Measurements from ENCODE around the gene ZDHHC14.

GRCh38 chr6:157597461-157598312 is 216.7 kb downstream of the ZDHHC14 start:
- TF ChIP-seq CTCF (conservative IDR thresholded peaks at IDR 0.05; ENCODE audit: low read depth, low read length) (peak; percentile 67), EZH2 (IDR thresholded peaks at IDR 0.05; ENCODE audit: low read length, unreplicated experiment) (no peak), EZH2phosphoT487 (IDR thresholded peaks at IDR 0.05; ENCODE audit: borderline replicate concordance, low read length) (no peak)

Measured in PC-3 (cell line).